HuH-7 (cell line): ENCODE measurements around the gene CP.
"Not testable (repeated sequence)": the region's sequence is repeated elsewhere in the genome, so short reads cannot be mapped to it uniquely, and the experiment has no call there.

Experiments used
- DNase-seq: peaks from one replicate; pipeline ENCODE4 v3.0.0; 2011; ENCODE audit warnings: low spot score

Gene CP

GRCh38 chr3:149227591-149228268 lies 6.1 kb upstream of the CP start:
- no peak for DNase-seq

- no peak for DNase-seq
Observed at GRCh38 chr3:149226776-149227175, 5.1 kb upstream of the CP start.

GRCh38 chr3:149224736-149225594 lies 3.3 kb upstream of the CP start:
- peak; percentile 21 for DNase-seq

DNA sequence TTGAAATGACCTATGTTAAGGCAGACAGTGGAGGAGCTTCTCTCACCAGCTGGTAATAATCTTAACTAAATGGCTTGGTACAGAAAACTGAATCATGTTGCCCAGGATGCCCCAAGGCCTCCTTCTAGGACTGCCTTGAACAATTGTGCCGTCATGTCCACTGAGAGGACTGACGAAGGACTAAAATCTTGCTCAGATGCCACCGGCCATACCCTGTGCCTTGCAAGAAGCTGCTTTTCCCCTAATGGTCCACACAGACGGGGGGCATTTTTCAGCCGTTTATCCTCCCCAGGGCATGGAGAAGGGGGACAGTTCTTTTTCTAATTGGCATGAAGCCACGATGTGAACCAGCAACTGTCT lies 1.8 kb upstream of the CP start:
- DNase-seq, result no peak

- not testable (repeated sequence) for DNase-seq
Observed at GRCh38 chr3:149219380-149220121, 2.1 kb downstream of the CP start.

- no peak for DNase-seq
Observed at GRCh38 chr3:149217347-149217746, 4.3 kb downstream of the CP start.

DNA sequence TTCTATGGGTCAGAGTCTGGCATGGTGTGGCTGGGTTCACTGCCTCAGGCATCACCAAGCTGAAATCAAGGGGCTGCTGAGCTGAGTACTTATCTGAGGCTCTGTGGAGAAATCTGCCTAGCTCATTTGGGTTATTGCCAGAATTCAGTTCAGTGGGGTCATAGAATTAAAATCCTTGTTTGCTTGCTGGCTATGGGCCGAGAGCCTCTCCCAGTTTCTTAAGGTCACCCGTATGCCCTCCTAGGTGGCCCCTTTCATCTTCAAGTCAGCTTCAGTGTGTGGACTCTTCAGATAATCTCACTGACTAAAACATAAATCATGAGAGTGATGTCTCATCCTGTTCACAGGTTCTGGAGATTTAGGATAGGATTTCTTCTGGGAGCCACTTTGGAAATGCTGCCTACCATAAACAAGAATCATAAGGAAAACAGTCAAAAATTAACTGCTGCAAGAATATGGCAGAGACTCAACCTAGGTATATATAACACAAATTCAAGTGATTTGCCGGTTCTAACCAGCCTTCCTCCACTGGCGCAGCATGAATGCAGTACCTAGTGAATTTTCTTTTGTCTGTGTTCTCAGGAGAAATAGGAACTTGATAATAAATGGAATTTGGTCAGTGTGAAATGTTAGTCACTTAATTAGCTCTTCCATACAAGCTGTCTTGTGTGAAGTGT lies 5.3 kb downstream of the CP start:
- no peak for DNase-seq

GRCh38 chr3:149215515-149215914 lies 6.1 kb downstream of the CP start:
- DNase-seq, result no peak

DNA sequence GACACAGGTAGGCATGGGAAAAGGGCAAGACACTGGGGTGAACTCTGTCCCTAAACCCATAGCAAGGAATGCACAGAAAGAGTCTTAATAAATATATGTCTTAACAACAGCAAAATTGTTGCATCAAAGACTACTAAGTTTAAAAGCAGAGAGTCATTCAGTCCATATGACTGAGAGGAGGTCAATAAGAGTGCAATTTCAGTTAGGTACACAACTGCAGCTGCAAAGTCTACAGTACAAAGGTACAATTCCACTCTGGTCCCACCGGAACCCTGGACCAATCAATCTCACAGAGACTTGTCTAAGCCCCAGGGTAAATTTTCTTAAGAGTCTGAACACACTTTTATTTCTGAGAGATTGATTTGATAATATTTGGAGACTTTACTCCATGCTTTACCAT lies 6.9 kb downstream of the CP start:
- peak; percentile 28 for DNase-seq

DNA sequence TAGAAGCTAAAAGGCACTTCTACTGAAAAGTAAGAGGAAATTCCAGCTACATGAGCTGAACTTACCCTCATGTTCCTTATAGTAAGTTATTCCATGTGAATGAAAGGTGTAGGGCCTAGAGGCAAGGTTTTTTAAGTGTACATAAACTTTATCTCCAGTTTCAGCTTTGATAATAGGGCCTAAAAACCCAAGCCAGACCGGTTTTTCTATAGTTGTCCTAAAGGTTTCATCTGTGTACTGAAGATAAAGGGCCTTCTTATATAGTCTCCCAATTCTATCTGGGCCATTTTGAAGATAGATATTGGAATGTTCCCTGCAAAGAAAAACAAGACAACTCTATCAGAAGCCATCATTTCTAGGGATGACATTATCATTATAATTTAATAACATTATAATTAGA lies 9.2 kb downstream of the CP start:
- DNase-seq, result no peak

- DNase-seq, result no peak
Observed at GRCh38 chr3:149209431-149209830, 12.2 kb downstream of the CP start.

DNA sequence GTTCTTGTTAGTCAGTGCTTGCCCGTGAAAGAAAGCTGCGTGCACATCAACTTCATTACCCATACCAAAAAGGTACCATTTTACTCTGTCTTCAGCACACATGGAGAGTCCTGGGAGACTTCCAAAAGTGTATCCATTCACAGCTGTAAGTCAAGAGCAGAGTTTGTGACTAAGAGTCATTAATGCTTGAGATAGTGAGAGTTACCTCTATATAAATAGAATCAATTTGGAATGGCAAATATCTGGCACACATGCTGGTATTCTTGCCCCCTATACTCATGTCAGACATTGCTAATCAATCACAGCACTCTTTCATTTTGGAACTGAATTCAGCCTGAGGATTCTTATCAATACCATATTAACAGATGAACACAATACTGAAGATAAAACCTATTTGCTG lies 14.2 kb downstream of the CP start:
- no peak for DNase-seq

GRCh38 chr3:149204390-149204991 lies 17.1 kb downstream of the CP start:
- DNase-seq, result no peak

DNA sequence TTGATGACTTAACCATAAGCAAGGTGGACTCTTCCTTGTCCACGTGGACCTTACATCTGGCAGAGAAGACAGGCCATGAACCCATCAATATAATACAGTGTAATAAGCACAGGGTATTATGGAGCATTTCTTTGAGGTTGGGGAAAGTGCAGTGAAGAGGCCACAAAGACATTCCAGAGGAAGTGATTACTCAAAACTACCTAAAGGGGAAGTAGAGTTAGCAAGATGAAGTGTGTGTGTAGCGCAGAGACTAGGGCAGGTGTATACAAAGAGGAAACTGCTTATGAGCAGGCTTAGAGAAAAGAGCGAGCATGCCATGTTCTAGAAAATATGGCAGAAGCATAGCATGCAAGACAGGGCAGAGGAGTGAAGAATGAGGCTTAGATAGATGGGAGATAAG lies 17.9 kb downstream of the CP start:
- no peak for DNase-seq

GRCh38 chr3:149199474-149199873 lies 22.2 kb downstream of the CP start:
- no peak for DNase-seq

DNA sequence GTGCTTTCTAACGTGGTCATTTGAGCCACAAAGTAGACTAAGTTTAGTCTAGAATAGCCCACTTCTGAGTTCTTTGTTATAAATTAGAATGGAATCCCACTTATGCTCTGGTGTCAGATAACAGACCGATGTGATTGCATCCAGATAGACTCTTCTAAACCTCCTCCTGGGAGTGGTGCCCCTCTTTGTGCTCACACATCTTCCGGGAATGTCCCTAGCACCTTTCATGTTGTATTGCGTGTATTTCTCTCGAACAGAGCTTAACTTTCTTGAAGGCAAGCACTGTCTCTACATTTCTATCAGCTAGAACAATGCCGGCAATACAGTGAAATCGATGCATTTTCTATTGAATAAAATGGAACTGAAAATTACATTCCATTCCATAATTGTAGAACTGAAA lies 23.0 kb downstream of the CP start:
- DNase-seq, result no peak

GRCh38 chr3:149197669-149198068 lies 24.0 kb downstream of the CP start:
- no peak for DNase-seq

DNA sequence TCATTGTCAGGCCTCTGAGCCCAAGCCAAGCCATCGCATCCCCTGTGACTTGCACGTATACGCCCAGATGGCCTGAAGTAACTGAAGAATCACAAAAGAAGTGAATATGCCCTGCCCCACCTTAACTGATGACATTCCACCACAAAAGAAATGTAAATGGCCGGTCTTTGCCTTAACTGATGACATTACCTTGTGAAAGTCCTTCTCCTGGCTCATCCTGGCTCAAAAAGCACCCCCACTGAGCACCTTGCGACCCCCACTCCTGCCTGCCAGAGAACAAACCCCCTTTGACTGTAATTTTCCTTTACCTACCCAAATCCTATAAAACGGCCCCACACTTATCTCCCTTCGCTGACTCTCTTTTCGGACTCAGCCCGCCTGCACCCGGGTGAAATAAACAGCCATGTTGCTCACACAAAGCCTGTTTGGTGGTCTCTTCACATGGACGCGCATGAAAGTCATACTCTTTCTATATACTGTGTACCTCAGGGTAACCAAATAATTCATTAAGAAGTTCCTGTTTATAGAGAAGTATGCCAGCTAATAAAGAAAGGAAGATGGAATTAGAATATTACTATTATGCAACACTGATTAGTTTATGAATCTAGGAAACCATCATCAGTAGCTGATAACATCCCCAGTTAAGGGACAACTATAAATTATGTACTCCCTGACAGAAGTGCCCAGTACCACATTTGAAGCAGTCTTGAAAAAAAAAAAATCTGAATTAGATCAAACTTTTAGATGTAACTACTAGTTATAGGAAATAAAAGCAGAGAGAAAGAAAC lies 24.6 kb downstream of the CP start:
- not testable (repeated sequence) for DNase-seq

GRCh38 chr3:149195221-149195620 lies 26.4 kb downstream of the CP start:
- DNase-seq, result no peak

- DNase-seq, result no peak
Observed at GRCh38 chr3:149188494-149188893, 33.1 kb downstream of the CP start.

DNA sequence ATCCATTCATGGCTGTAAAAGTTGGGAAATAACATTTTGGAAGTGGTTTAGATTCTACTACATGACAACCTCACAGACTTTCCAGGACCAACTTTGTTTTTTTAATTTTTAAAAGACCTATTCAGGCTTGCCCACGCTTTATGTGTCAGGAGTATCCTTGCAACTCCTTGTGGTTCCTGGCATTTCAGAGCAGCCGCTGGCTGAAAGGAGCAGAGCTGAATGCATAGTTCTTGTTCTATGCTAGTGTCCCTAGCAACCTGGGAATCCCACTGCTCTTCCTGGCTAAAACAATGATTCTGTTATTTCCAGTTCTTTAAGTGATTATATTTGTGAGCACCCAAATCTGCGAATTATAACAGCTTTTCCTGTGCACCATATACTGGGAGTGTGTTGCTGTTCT lies 34.9 kb downstream of the CP start:
- DNase-seq, result no peak
